Measurements from ENCODE around the gene ACAN.

The ACAN gene

GRCh38 chr15:88803241-88803919, at the start of gene ACAN:
Gene ACAN (plus strand): TSS chr15:88803436. CDS start chr15:88836207, 32,771 bp downstream.
- no peak for DNase-seq

GRCh38 chr15:88756521-88756920, 46.7 kb upstream of the ACAN start:
- no peak for DNase-seq

- DNase-seq: no peak
Observed at GRCh38 chr15:88756921-88757320, 46.3 kb upstream of the ACAN start.

DNA sequence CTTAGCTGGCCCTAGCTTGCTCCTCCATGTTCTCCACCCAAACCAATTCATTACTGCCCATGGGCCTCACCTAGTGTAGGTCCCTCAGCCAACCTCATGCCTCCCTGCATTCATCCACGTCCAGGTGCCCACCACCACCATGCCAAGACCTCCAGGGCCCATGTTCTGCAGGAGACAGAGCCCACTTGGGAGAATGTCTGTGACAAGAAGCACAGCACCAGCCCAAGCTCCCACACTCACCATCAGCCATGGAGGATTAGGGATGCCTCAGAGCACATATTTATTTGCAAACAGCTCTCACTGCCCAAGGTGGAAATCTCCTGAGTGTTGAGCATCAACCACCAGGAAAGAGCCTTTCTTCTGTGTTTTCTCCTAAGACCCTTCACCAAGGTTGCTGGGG, 43.4 kb upstream of the ACAN start:
- no peak for DNase-seq

DNA sequence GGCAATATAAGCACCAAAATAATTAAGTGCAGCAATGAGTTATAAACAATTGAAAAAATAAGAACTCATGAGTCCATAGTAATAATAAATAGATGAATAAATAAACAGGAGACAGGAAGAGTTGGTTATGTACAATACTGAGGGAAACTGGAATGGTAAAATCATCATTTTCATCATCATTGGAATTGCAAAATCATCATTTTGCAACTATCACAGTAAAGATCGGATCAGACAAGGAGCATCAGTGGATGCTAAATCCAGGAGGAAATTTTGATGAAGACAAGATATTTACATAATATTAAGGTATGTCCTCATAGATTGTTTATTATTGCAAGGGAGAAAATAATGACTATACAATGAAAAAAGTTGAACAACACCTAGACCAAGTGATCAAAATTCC, 38.8 kb upstream of the ACAN start:
- no peak for DNase-seq

- no peak for DNase-seq
Observed at GRCh38 chr15:88765212-88765611, 38.0 kb upstream of the ACAN start.

- DNase-seq: no peak
Observed at GRCh38 chr15:88769161-88769971, 33.9 kb upstream of the ACAN start.

- DNase-seq: no peak
Observed at GRCh38 chr15:88775776-88776175, 27.5 kb upstream of the ACAN start.

DNA sequence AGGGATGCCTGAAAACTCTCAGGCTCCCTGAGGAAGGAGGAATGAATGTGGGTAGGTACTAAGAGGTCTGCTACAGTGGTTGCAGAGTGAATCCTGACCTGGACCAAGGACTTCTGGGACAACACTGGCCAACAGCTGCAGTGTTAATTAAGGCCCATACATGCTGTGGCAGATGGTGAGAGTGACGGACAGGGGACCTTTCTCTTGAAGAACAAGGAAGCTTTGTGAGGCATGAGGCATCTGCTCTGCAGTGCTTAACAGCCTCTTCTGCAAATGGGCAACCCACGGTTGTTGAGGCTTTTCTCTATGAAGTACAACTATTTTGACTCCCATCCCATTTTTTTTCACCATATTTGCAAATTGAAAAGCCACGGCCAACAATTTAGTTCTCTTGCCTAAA, 26.6 kb upstream of the ACAN start:
- DNase-seq: no peak

- no peak for DNase-seq
Observed at GRCh38 chr15:88779944-88780343, 23.3 kb upstream of the ACAN start.

DNA sequence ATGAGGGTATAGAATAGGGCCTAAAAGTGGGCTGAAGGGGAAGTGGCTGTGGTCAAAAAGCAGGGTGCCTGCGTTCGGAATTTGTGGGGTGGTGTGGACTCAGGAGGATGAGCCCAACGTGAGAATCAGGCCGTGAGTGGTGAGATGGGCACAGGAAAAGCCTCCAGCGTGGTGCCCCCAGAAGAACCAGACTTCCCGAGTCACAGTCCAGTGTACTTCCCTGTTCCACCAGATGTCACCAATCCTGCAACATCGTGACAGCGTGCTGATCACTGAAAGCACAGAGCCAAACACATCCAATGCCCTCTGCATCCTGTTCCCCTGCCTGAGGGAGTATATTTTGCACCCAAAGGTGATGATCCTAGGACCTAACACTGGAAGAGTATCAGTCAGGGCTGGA, 20.8 kb upstream of the ACAN start:
- DNase-seq: no peak

DNA sequence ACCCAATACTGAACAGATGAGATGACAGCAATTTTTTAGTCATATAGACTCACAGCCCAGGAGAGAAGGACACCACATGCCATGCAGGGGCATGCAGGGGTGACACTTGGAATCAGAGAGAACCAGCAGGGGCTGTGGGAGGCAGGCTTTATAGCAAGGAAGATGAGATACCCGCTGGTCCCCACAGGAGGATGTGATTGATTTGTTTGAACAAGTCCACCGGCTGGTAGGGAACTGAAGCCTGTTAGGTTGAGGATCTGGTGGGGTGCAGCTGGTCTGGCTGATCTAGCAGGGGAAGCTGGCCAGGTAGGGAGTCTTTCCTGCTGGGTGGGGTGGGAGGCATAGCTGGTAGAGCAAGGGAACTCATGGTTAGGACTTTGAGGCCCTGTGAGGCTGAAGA, 18.0 kb upstream of the ACAN start:
- DNase-seq: no peak

DNA sequence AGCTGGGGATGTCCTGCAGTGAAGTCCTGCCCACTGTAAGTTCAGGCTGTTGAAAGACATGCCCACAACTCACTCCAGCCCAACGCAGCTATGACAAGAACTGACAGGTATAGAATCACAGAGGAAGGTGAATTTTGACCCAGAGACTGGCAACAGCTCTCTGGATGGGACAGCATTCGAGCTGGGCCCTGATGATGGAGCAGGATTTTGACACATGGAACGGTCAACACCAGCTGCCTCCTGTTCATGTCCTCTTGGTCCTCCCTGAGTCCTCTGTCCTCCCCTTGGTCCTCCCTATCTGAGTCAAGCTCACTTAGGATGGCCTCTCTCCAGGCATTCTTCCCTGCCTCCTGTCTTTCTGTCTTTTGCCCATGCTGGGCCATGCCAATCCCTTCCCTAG, 15.2 kb upstream of the ACAN start:
- no peak for DNase-seq

DNA sequence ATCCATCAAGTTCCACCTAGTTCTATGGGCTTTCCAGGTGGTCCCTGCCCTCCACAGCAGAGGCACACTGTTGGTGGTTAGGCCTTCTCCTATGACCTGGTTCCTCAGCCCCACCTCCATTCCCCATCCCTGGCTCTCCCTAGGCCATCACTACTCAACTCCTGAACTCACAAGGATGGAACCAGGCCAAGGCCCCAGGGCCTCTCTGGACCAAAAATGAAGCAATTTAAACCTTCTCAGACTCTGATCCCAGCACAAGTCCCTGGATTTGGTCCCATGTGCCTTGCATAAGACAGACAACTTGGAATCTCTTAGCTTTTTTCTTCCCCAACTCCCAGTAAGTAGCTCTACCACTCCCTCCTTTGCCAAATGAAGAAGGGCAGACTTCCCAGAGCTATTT, 14.4 kb upstream of the ACAN start:
- no peak for DNase-seq

DNA sequence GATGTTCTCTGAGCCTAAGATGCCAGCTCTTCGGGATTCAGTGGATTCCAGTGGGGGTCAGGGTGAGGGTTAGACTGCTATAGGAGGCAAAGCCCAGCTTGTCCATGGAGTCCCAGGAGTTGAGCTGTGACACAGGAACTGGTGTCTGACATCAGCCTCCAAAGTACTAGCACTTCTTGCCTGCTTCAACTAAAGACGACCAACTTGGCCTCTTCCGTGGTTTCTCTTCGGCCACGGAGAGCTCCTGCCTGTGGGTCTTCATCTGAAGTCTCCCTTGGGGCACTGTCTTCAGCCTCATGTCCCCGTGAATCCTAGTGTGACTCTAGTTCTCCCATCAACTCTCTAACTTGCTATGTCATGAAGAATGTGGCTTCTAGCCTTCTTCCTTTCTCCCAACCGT, 12.8 kb upstream of the ACAN start:
- no peak for DNase-seq

DNA sequence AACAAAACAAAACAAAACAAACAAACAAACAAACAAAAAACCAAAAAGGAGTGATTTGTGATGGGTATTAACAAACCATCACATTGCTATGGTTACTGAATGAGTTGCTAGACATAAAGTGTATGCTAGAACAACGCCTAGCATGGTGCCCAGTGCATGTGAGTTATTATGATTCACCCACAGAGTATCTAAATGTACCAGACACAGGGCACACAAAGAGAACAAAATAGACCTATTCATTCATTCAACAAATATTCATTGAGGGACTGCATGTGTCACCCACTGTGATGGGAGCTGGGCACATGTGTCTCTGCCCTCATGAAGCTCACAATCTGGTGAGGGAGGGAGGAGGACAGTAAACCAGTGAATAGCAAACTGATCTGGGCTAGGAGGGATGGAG, 11.6 kb upstream of the ACAN start:
- no peak for DNase-seq

GRCh38 chr15:88792342-88793282, 10.6 kb upstream of the ACAN start:
- no peak for DNase-seq

DNA sequence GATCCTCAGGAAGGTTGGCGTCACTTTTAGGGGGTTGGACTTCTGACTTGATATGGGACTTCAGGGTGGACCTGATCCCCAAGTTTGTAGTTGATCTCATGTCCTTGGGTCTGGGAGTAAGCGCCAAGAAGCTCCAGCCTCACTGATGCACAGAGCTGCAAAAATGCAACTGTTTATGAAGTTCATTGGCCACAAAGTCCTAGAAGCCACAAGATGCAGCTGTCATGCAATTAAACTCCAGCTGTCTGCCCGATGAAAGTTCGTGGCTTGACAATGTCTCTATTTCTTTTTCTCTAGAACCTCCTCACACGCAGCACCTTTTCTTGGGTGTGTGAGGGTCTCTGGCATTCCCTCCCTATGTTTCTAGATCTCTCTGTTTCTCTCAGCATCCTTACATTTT, 9.2 kb upstream of the ACAN start:
- DNase-seq: no peak

GRCh38 chr15:88797663-88798339, 5.4 kb upstream of the ACAN start:
- DNase-seq: no peak

GRCh38 chr15:88799341-88799740, 3.9 kb upstream of the ACAN start:
- DNase-seq: no peak

- DNase-seq: no peak
Observed at GRCh38 chr15:88800026-88800425, 3.2 kb upstream of the ACAN start.

- DNase-seq: no peak
Observed at GRCh38 chr15:88800738-88801137, 2.5 kb upstream of the ACAN start.
